IPS-20b (cell line): ENCODE measurements around the gene TUBG2.
A peak's percentile ranks its signal among the peaks of the same experiment; 100 is the strongest.

Experiments used
- H3K27ac ChIP-seq: one replicate; pipeline ENCODE4 v1.5.1; 2013; ENCODE audit warnings: low read length
- H3K27me3 ChIP-seq: 2 replicates; pipeline ENCODE4 v1.6.1; 2013; ENCODE audit warnings: mild to moderate bottlenecking, low read length, inconsistent platforms; ENCODE audit not compliant: insufficient read depth
- H3K36me3 ChIP-seq: 2 replicates; pipeline ENCODE4 v1.6.1; 2013; ENCODE audit warnings: low read depth, mild to moderate bottlenecking, inconsistent platforms, low read length, moderate library complexity; ENCODE audit not compliant: insufficient read depth
- H3K4me1 ChIP-seq: 2 replicates; pipeline ENCODE4 v1.6.1; 2013; ENCODE audit warnings: mild to moderate bottlenecking, control low read depth, inconsistent platforms, low read length, moderate library complexity; ENCODE audit not compliant: insufficient read depth
- H3K4me3 ChIP-seq: 2 replicates; pipeline ENCODE4 v1.5.1; 2013; ENCODE audit warnings: mild to moderate bottlenecking, low read length, inconsistent platforms
- H3K9ac ChIP-seq: 2 replicates; pipeline ENCODE4 v1.6.1; 2013; ENCODE audit warnings: low read depth, mild to moderate bottlenecking, inconsistent platforms, low read length, moderate library complexity
- H3K9me3 ChIP-seq: 2 replicates; pipeline ENCODE4 v1.6.1; 2013; ENCODE audit warnings: mild to moderate bottlenecking, low read depth, low read length, inconsistent platforms; ENCODE audit not compliant: insufficient read depth

The TUBG2 gene

GRCh38 chr17:42681976-42682721 lies 23.1 kb downstream of the TUBG2 start, which contains the start of gene CNTNAP1:
CNTNAP1 (plus strand) TSS chr17:42682531; CDS start chr17:42682830, 299 bp downstream.
- H3K27me3 ChIP-seq, result peaks cover 62% of the 10 kb centered on the region
- H3K4me3 ChIP-seq, result peak within 1 kb of the TSS; percentile 81
- peaks cover 22% of the 10 kb centered on the region for H3K4me1 ChIP-seq
- no peak within 1 kb of the TSS for H3K27ac ChIP-seq
- H3K9ac ChIP-seq, result peak within 1 kb of the TSS; percentile 68; the same call in 1 of the 2 replicates
- H3K9me3 ChIP-seq, result no peaks in the 10 kb centered on the region
- no peaks in the 10 kb centered on the region for H3K36me3 ChIP-seq

GRCh38 chr17:42682722-42683403 lies 23.8 kb downstream of the TUBG2 start:
- Histone ChIP-seq H3K36me3 (no peaks in the 10 kb centered on the region), H3K27me3 (peaks cover 62% of the 10 kb centered on the region), H3K4me1 (peaks cover 16% of the 10 kb centered on the region; the same call in 1 of the 2 replicates), H3K9me3 (no peaks in the 10 kb centered on the region), H3K9ac (peak overlapping the region; percentile 68; the same call in 1 of the 2 replicates), H3K27ac (no peak overlapping the region), H3K4me3 (peak overlapping the region; percentile 81)

GRCh38 chr17:42683407-42684034 lies 24.4 kb downstream of the TUBG2 start:
- Histone ChIP-seq H3K4me3 (peak overlapping the region; percentile 81), H3K27me3 (peaks cover 62% of the 10 kb centered on the region), H3K27ac (no peak overlapping the region), H3K4me1 (peaks cover 14% of the 10 kb centered on the region; the same call in 1 of the 2 replicates), H3K36me3 (no peaks in the 10 kb centered on the region), H3K9me3 (no peaks in the 10 kb centered on the region), H3K9ac (no peak overlapping the region)

GRCh38 chr17:42684929-42685556 lies 26.0 kb downstream of the TUBG2 start:
- H3K27me3 ChIP-seq, result peaks cover 53% of the 10 kb centered on the region

GRCh38 chr17:42685831-42686230 lies 26.7 kb downstream of the TUBG2 start:
- H3K36me3 ChIP-seq, result no peaks in the 10 kb centered on the region

More at GRCh38 chr17:42684929-42685556, 26.0 kb downstream of the TUBG2 start:
- no peaks in the 10 kb centered on the region for H3K36me3 ChIP-seq
- H3K27ac ChIP-seq, result no peak overlapping the region
- H3K4me1 ChIP-seq, result peaks cover 12% of the 10 kb centered on the region; the same call in 1 of the 2 replicates
- H3K9ac ChIP-seq, result no peak overlapping the region
- H3K4me3 ChIP-seq, result no peak overlapping the region
- no peaks in the 10 kb centered on the region for H3K9me3 ChIP-seq

GRCh38 chr17:42686520-42687128 lies 27.5 kb downstream of the TUBG2 start:
- no peak overlapping the region for H3K9ac ChIP-seq
- peaks cover 8% of the 10 kb centered on the region; the same call in 1 of the 2 replicates for H3K4me1 ChIP-seq
- no peaks in the 10 kb centered on the region for H3K9me3 ChIP-seq
- H3K27me3 ChIP-seq, result peaks cover 42% of the 10 kb centered on the region
- H3K36me3 ChIP-seq, result no peaks in the 10 kb centered on the region
- H3K27ac ChIP-seq, result no peak overlapping the region
- H3K4me3 ChIP-seq, result no peak overlapping the region

More at GRCh38 chr17:42685831-42686230, 26.7 kb downstream of the TUBG2 start:
- no peaks in the 10 kb centered on the region for H3K9me3 ChIP-seq
- H3K4me3 ChIP-seq, result no peak overlapping the region
- H3K27ac ChIP-seq, result no peak overlapping the region
- peaks cover 45% of the 10 kb centered on the region for H3K27me3 ChIP-seq
- no peak overlapping the region for H3K9ac ChIP-seq
- peaks cover 12% of the 10 kb centered on the region; the same call in 1 of the 2 replicates for H3K4me1 ChIP-seq

GRCh38 chr17:42687707-42688320 lies 28.7 kb downstream of the TUBG2 start:
- Histone ChIP-seq H3K4me3 (no peak overlapping the region), H3K27ac (no peak overlapping the region), H3K9ac (no peak overlapping the region), H3K27me3 (peaks cover 30% of the 10 kb centered on the region), H3K4me1 (peaks cover 5% of the 10 kb centered on the region; the same call in 1 of the 2 replicates), H3K9me3 (no peaks in the 10 kb centered on the region), H3K36me3 (no peaks in the 10 kb centered on the region)

- Histone ChIP-seq H3K9me3 (no peaks in the 10 kb centered on the region), H3K4me1 (no peaks in the 10 kb centered on the region), H3K4me3 (no peak overlapping the region), H3K9ac (no peak overlapping the region), H3K27me3 (peaks cover 4% of the 10 kb centered on the region; the same call in 1 of the 2 replicates), H3K36me3 (peaks cover 4% of the 10 kb centered on the region; the same call in 1 of the 2 replicates), H3K27ac (no peak overlapping the region)
Observed at GRCh38 chr17:42690596-42690995, 31.5 kb downstream of the TUBG2 start.

GRCh38 chr17:42691021-42691545 lies 32.0 kb downstream of the TUBG2 start:
- Histone ChIP-seq H3K4me1 (no peaks in the 10 kb centered on the region), H3K36me3 (peaks cover 6% of the 10 kb centered on the region; the same call in 1 of the 2 replicates), H3K4me3 (no peak overlapping the region), H3K27me3 (no peaks in the 10 kb centered on the region), H3K9ac (no peak overlapping the region), H3K9me3 (no peaks in the 10 kb centered on the region), H3K27ac (no peak overlapping the region)

GRCh38 chr17:42692489-42692888 lies 33.4 kb downstream of the TUBG2 start:
- Histone ChIP-seq H3K9ac (no peak overlapping the region), H3K4me1 (no peaks in the 10 kb centered on the region), H3K36me3 (peaks cover 13% of the 10 kb centered on the region; the same call in 1 of the 2 replicates), H3K27me3 (no peaks in the 10 kb centered on the region), H3K27ac (no peak overlapping the region), H3K4me3 (no peak overlapping the region), H3K9me3 (no peaks in the 10 kb centered on the region)
